ENCODE results near the gene MCRS1. TPM values are rescaled to one million over a fixed set of nuclear protein-coding genes. Genes with fewer than 3 reads are reported as not detected.

The MCRS1 gene
- total RNA-seq, 1 experiment from 2014 or later = 66.9 TPM

DNA sequence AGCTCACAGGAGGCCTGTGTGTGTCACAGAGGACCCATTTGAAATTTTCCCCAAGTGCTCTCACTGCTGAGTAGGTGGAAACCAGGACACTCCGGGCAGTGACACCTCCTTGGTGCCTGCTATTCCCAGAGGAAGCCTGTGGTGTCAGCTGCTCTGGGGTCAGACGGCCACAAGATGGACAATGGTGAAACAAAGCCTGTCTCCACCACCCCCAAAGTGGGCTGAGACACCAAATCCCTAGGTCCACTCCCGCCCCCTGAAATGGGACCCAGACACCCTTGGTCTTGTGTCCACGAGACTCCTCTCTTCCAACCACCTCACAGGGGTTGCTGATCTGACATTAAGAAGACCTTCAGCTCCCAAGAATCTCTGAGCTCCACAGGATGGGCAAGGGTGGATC is 22.1 kb downstream of the MCRS1 start:
- Histone ChIP-seq H3K9me3 (ENCODE audit: insufficient read depth, low read depth) (no peaks in the 10 kb centered on the region), H3K4me3 (no peak overlapping the region), H3K4me1 (replicated peaks; ENCODE audit: insufficient read depth) (no peaks in the 10 kb centered on the region; the same call in 1 of the 2 replicates), H3K36me3 (ENCODE audit: low read depth) (no peaks in the 10 kb centered on the region), H3K9me2 (ENCODE audit: insufficient read depth) (no peaks in the 10 kb centered on the region), H3K4me2 (no peak overlapping the region), H2AFZ (no peak overlapping the region), H3F3A (ENCODE audit: insufficient read depth, low read depth) (no peaks in the 10 kb centered on the region), H3K79me2 (ENCODE audit: low read depth) (no peaks in the 10 kb centered on the region), H3K27ac (no peak overlapping the region), H3K27me3 (ENCODE audit: insufficient read depth, low read depth) (no peaks in the 10 kb centered on the region; the same call in 1 of the 2 replicates), H4K20me1 (ENCODE audit: insufficient read depth) (no peaks in the 10 kb centered on the region)
- CTCF ChIA-PET = no interaction called here
- intact Hi-C loops (cut with micrococcal nuclease; ENCODE audit: unreplicated experiment) = no loop called here
- POLR2A ChIA-PET (ENCODE audit: unreplicated experiment) = no interaction called here
- no TSS peak for BruUV-seq (replicated peaks)
- DNase-seq = no peak
- TF ChIP-seq EZH2 (IDR thresholded peaks at IDR 0.05; ENCODE audit: low read depth) = no peak
- TF ChIP-seq, protein P1, sequence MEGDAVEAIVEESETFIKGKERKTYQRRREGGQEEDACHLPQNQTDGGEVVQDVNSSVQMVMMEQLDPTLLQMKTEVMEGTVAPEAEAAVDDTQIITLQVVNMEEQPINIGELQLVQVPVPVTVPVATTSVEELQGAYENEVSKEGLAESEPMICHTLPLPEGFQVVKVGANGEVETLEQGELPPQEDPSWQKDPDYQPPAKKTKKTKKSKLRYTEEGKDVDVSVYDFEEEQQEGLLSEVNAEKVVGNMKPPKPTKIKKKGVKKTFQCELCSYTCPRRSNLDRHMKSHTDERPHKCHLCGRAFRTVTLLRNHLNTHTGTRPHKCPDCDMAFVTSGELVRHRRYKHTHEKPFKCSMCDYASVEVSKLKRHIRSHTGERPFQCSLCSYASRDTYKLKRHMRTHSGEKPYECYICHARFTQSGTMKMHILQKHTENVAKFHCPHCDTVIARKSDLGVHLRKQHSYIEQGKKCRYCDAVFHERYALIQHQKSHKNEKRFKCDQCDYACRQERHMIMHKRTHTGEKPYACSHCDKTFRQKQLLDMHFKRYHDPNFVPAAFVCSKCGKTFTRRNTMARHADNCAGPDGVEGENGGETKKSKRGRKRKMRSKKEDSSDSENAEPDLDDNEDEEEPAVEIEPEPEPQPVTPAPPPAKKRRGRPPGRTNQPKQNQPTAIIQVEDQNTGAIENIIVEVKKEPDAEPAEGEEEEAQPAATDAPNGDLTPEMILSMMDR (conservative IDR thresholded peaks at IDR 0.05) = no peak

DNA sequence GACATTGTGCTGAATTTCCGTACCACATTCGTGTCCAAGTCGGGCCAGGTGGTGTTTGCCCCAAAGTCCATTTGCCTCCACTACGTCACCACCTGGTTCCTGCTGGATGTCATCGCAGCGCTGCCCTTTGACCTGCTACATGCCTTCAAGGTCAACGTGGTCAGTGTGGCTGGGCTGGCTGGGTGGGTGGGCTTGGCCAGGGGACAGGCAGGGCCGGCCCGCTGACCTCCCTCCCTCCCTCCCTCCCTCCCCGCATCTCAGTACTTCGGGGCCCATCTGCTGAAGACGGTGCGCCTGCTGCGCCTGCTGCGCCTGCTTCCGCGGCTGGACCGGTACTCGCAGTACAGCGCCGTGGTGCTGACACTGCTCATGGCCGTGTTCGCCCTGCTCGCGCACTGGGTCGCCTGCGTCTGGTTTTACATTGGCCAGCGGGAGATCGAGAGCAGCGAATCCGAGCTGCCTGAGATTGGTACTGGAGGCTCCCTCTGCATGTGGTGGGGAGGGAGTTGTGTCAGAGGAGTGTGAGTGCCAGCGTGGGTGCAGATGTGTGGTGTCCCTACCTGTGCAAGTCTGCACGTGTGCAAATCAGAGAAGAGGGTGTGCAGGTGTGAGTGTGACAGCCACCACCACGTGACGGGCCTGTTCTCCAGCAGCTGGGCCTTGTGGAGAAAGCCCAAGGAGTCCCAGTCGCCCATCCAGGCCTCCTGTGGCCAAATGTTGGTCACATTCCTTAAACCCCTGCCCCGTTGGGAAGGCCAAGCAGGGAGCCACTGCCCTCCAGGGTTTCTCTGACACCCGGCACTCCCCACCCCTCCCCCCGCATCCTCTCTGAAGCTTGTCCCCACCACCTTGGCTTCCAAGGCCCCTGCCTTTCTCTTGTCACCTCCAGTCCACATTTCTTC is 23.8 kb downstream of the MCRS1 start:
- TF ChIP-seq, protein P1 (conservative IDR thresholded peaks at IDR 0.05) = no peak
- TF ChIP-seq EZH2 (IDR thresholded peaks at IDR 0.05; ENCODE audit: low read depth) = no peak
- no peaks in the 10 kb centered on the region for H3K36me3 ChIP-seq (ENCODE audit: low read depth)
- no TSS peak for BruUV-seq (replicated peaks)
- H4K20me1 ChIP-seq (ENCODE audit: insufficient read depth) = no peaks in the 10 kb centered on the region
- no peak for DNase-seq
- POLR2A ChIA-PET (ENCODE audit: unreplicated experiment) = interaction anchor here (0.6 to 0.7 kb wide), 2 partner anchors 89 to 283 kb away, joined by 7 to 8 read pairs; no protein-coding TSS in a partner anchor
- no peaks in the 10 kb centered on the region for H3K9me3 ChIP-seq (ENCODE audit: insufficient read depth, low read depth)
- intact Hi-C loops (cut with micrococcal nuclease; ENCODE audit: unreplicated experiment) = no loop called here
- H3K4me3 ChIP-seq = no peak overlapping the region
- CTCF ChIA-PET = no interaction called here
- peaks cover 11% of the 10 kb centered on the region for H3K4me1 ChIP-seq (replicated peaks; ENCODE audit: insufficient read depth)
- H3K79me2 ChIP-seq (ENCODE audit: low read depth) = no peaks in the 10 kb centered on the region
- H3F3A ChIP-seq (ENCODE audit: insufficient read depth, low read depth) = peaks cover 5% of the 10 kb centered on the region; the same call in 1 of the 2 replicates
- H3K27ac ChIP-seq = no peak overlapping the region
- H3K4me2 ChIP-seq = no peak overlapping the region
- no peaks in the 10 kb centered on the region for H3K9me2 ChIP-seq (ENCODE audit: insufficient read depth)
- H3K27me3 ChIP-seq (ENCODE audit: insufficient read depth, low read depth) = peaks cover 7% of the 10 kb centered on the region
- H2AFZ ChIP-seq = no peak overlapping the region

DNA sequence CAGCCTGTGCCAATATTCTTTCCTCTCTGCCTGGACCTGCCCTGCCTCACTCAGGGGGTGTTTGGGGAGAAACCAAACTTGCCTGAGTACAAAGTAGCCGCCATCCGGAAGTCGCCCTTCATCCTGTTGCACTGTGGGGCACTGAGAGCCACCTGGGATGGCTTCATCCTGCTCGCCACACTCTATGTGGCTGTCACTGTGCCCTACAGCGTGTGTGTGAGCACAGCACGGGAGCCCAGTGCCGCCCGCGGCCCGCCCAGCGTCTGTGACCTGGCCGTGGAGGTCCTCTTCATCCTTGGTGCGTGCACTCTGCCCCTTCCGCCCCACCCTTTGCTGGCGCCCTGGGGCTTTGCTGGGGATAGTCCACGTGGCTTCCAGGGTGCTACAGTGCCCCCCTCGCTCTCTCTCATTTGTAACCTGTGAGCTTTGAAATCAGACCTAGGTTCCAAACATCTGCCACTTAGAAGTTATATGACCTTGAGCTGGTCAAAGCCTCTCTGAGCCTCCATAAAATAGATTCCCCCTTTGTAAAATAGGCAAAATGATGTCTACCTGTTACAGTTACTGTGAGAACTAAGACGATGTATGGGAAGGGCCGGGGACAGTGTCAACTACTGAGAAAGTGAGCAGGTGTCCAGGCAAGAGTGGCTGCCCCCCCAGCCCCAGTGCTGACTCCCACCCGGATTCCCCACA is 24.6 kb downstream of the MCRS1 start:
- H3K36me3 ChIP-seq (ENCODE audit: low read depth) = no peaks in the 10 kb centered on the region
- peaks cover 5% of the 10 kb centered on the region; the same call in 1 of the 2 replicates for H3F3A ChIP-seq (ENCODE audit: insufficient read depth, low read depth)
- POLR2A ChIA-PET (ENCODE audit: unreplicated experiment) = interaction anchor here (0.7 kb wide), 1 partner anchor 282 kb away, joined by 7 read pairs; no protein-coding TSS in a partner anchor
- no peaks in the 10 kb centered on the region for H3K9me3 ChIP-seq (ENCODE audit: insufficient read depth, low read depth)
- H3K9me2 ChIP-seq (ENCODE audit: insufficient read depth) = no peaks in the 10 kb centered on the region
- H3K4me3 ChIP-seq = no peak overlapping the region
- intact Hi-C loops (cut with micrococcal nuclease; ENCODE audit: unreplicated experiment) = no loop called here
- H3K79me2 ChIP-seq (ENCODE audit: low read depth) = no peaks in the 10 kb centered on the region
- H3K27ac ChIP-seq = no peak overlapping the region
- CTCF ChIA-PET = no interaction called here
- H3K4me2 ChIP-seq = no peak overlapping the region
- peaks cover 8% of the 10 kb centered on the region for H3K27me3 ChIP-seq (ENCODE audit: insufficient read depth, low read depth)
- no TSS peak for BruUV-seq (replicated peaks)
- no peaks in the 10 kb centered on the region for H4K20me1 ChIP-seq (ENCODE audit: insufficient read depth)
- H3K4me1 ChIP-seq (replicated peaks; ENCODE audit: insufficient read depth) = peaks cover 12% of the 10 kb centered on the region
- H2AFZ ChIP-seq = no peak overlapping the region
- TF ChIP-seq, protein P1 (conservative IDR thresholded peaks at IDR 0.05) = no peak
- TF ChIP-seq EZH2 (IDR thresholded peaks at IDR 0.05; ENCODE audit: low read depth) = no peak
- DNase-seq = no peak

Data from PC-9 (cell line).